T follicular helper cell (primary cell): ENCODE measurements around the gene TTYH3.
A peak's percentile ranks its signal among the peaks of the same experiment; 100 is the strongest.
"Not testable (repeated sequence)": the region's sequence is repeated elsewhere in the genome, so short reads cannot be mapped to it uniquely, and the experiment has no call there.

Experiments used
- DNase-seq: peaks from one replicate; pipeline ENCODE4 v3.0.0-alpha.2; 2020; ENCODE audit warnings: low read depth

TTYH3 gene

GRCh38 chr7:2665359-2665791 is 33.6 kb downstream of the TTYH3 start:
- no peak for DNase-seq

DNA sequence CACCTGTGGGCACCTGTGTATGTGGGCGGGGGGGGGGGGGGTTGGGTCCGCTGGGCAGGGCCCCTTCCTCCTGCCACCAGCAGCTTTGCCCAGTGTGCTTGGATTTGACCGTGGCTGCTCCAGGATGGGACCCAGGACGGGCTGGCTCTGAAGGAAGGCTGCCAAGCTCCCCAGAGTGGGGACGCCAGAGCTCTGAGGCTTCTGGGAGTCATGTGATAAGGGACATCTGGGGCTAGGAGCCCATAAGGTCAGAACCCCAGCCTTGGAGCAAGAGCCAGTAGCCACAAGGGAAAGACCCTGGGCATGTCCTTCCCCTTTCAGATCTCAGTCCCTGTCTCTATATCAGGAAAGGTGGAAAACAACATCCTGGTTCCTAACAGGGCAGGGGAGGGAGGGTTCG is 34.4 kb downstream of the TTYH3 start:
- no peak for DNase-seq

- DNase-seq = no peak
Measured at GRCh38 chr7:2666588-2667250, 34.9 kb downstream of the TTYH3 start.

- no peak for DNase-seq
Measured at GRCh38 chr7:2667843-2668242, 36.1 kb downstream of the TTYH3 start.

DNA sequence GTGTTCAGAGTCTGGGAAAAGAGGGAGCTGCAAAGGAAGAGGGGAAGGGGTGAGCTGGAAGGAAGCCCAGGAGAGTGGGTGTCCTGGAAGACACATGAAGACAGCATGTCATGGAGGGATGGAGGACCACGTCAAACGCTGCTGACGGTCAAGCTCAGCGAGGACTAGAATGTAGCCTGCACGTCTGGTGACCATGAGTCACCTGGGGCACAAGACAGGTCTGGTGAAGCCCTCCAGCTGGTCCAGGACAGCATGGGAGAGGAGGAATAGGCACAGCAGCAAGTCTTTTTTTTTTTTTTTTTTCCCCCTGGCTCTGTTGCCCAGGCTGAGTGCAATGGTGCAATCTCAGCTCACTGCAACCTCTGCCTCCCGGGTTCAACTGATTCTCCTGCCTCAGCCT is 36.6 kb downstream of the TTYH3 start:
- DNase-seq = no peak

GRCh38 chr7:2670171-2670570 is 38.4 kb downstream of the TTYH3 start:
- DNase-seq = no peak

GRCh38 chr7:2670720-2671391 is 39.1 kb downstream of the TTYH3 start:
- peak; percentile 45 for DNase-seq

DNA sequence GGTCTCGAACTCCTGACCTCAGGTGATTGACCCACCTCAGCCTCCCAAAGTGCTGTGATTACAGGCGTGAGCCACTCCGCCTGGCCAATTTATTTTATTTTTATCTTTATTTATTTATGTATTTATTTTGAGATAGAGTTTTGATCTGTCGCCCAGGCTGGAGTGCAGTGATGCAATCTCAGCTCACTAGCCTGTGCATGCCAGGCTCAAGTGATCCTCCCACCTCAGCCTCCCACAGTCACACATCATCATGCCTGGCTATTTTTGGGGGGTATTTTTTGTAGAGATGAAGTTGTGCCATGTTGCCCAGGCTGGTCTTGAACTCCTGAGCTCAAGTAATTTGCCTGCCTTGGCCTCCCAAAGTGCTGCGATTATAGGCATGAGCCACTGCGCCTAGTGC is 41.4 kb downstream of the TTYH3 start:
- DNase-seq = not testable (repeated sequence)

- no peak for DNase-seq
Measured at GRCh38 chr7:2673934-2674333, 42.1 kb downstream of the TTYH3 start.

GRCh38 chr7:2675256-2675764 is 43.5 kb downstream of the TTYH3 start:
- no peak for DNase-seq

GRCh38 chr7:2676576-2676975 is 44.8 kb downstream of the TTYH3 start:
- not testable (repeated sequence) for DNase-seq

- not testable (repeated sequence) for DNase-seq
Measured at GRCh38 chr7:2678454-2678853, 46.7 kb downstream of the TTYH3 start.

DNA sequence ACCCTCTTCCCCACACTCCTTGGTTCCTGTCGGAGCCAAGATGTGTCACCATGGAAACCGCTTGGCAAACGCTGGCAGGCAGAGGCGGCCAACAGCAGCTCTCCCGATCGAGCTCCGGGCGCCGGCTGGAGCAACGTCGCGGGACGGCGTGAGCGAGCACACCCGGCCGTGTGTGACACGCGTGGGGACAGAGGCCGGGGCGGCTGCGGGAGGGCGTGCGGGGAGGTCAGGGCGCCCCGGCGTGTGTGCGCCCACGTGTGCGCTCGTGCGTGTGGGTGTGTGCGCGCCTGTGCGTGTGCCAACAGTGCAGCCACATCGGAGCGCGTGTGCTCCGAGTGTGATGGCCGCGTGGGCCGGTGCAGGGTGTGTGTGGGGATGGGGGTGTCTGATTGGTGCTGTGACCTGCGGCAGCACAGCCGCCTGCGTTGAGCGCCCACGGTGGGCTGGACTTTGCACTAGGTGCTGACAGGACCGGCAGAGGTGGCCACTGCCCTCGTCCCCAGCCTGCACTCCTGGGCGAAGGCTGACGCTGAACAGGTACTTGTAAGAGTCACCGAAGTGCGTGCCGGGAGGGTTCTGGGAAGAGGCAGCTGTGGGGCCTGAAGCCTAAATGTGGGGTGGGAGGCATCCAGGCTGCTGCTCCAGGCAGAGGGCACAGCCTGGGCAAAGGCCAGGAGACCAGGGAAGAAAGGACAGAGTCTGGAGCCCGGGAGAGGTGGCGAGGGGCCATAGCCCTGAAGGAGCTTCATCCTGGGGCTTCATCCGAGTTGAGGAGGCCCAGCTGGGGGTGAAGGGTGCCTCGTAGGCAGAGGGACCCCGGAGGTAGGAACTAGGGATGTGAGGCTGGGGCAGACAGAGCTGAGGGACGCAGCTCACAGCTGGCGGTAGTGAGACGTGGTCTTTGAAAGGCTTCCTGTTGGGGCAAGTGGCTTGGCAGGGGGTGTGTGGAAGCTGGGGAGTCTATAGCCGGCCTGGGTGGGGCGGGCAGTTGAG is 47.6 kb downstream of the TTYH3 start:
- DNase-seq = not testable (repeated sequence)

GRCh38 chr7:2680256-2680655 is 48.5 kb downstream of the TTYH3 start:
- DNase-seq = no peak

DNA sequence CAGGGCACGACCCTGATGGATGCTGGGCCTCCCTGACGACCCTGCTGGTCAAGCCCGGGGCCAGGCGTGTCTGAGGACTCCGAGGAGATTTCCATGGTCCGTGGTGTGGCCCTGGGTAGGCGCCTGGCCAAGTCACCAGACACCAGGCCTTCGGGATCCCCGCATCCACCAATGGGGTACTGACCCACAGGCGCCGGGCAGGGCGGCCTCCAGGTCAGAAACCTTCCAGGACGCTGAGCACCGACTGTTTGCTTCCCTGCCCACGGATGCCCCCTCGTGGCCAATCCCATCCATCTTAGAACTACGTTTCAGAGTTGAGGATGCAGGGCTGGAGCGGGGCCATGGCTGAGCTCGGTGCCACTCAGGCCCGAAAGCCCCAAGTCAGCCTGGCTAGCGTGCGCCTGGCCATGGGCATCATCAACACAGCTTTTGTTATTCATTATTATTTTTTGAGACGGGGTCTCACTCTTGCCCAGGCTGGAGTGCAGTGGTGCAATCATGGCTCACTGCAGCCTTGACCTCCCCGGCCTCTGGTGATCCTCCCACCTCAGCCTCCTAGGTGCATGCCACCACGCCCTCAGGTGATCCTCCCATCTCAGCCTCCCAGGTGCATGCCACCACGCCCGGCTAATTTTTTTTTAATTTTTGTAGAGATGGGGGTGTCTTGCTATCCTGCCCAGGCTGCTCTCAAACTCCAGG is 49.2 kb downstream of the TTYH3 start:
- peak; percentile 24 for DNase-seq

GRCh38 chr7:2681929-2682799 is 50.4 kb downstream of the TTYH3 start:
- DNase-seq = no peak

- DNase-seq = no peak
Measured at GRCh38 chr7:2684501-2684900, 52.7 kb downstream of the TTYH3 start.

DNA sequence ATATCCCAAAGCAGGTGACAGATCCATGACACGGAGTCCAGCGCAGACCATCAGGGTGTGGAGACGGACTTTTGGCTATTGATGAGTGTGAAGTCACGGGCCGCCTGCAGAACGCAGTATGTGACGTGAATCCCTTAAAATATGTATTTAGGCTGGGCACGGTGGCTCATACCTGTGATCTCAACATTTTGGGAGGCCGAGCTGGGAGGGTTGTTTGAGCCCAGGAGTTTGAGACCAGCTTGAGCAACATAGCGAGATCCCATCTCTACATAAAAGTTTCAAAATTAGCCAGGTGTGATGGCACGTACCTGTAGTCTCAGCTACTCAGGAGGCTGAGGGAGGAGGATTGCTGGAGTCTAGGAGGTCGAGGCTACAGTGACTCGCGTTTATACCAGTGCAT is 54.3 kb downstream of the TTYH3 start:
- no peak for DNase-seq

DNA sequence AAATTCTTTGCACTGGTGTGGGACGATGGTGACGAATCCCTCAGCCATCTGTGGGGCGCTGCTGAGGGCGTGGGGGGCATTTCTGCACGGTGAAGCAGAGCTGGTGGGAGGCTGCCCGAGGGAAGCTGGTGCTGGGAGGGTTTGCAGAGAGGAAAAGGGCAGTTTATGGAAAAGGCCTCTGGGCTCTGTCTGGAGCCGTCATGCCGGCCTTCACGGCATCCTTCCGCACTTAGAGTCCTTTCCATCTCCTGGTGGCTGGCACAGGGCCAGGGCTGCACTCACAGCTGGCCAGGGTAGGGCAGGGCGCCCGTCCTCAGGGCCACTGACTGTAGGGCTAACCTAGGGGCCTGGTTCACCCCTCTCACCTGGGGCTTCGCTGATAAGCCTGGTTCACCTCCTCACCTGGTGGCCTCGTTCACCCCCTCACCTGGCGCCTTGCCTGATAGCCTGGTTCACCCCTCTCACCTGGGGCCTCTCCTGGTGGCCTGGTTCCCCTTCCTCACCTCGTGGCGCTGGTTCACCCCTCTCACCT is 55.6 kb downstream of the TTYH3 start:
- no peak for DNase-seq

- no peak for DNase-seq
Measured at GRCh38 chr7:2687881-2688318, 56.1 kb downstream of the TTYH3 start, which contains the start of gene AMZ1. Gene AMZ1 (plus strand): TSS chr7:2688202. CDS start chr7:2700452, 12,250 bp downstream.
